K562 (cell line): Measurements from ENCODE around the gene WNT6. TPM values are rescaled to one million over a fixed set of nuclear protein-coding genes. Genes with fewer than 3 reads are reported as not detected.

Experiments used
- ATAC-seq: fragments of 200-7000 bp; cut with Tn5 transposase; 3 replicates; pipeline ENCODE4 v1.9.1; 2020; ENCODE audit warnings: moderate library complexity
- BruUV-seq: library from RNA; stranded (reverse); fragments of 400-500 nt; replicated peaks from 2 replicates; lab custom pipeline; 2021; lab: Mats Ljungman, UMichigan
- CTCF ChIA-PET: fragments of 300-600 bp; formaldehyde crosslinking; extraction: SDS; loops from one replicate; lab custom pipeline; 2021; ENCODE audit warnings: low intra/inter-chr PET ratio; lab: Yijun Ruan, JAX
- POLR2A ChIA-PET: fragments of 300-600, 350-650 bp; sonication (Branson Sonifier 250); formaldehyde crosslinking; extraction: SDS; loops from one replicate; lab custom pipeline; 2021; ENCODE audit warnings: antibody characterized with exemption, inconsistent platforms; lab: Yijun Ruan, JAX
- DNase-seq, 4 experiments: peaks; one replicate each; pipeline versions ENCODE4 v3.0.0 to v3.0.0-alpha.2; 2011 to 2018; ENCODE audit warnings: low spot score in 3 of 4, mixed read lengths in 3 of 4; ENCODE audit errors: extremely low read depth in 1 of 4
- FAIRE-seq: peaks from 2 replicates; lab custom pipeline; 2011; peaks lifted over from hg19 to GRCh38; lab: Jason Lieb, UNC
- H2AFZ ChIP-seq: 2 replicates; pipeline ENCODE4 v1.6.0; 2011; ENCODE audit warnings: low read depth, low read length, control low read depth, inconsistent platforms
- H3K27ac ChIP-seq: fragments of 200-600 bp; 3 replicates; pipeline ENCODE4 v1.8.0; 2011; ENCODE audit warnings: low read depth, mild to moderate bottlenecking, control low read depth, inconsistent platforms, low read length, moderate library complexity, mixed read lengths; ENCODE audit errors: extremely low read depth
- H3K27me3 ChIP-seq, 2 experiments: fragments of 300-600 bp in 1 of 2; 2 replicates in 1 of 2; 3 replicates in 1 of 2; pipeline versions ENCODE4 v1.6.0 to v1.8.0; 2011; ENCODE audit warnings: inconsistent platforms in 2 of 2, low read length in 2 of 2, mild to moderate bottlenecking in 1 of 2, mixed read lengths in 1 of 2, moderate library complexity in 1 of 2; ENCODE audit not compliant: control insufficient read depth in 2 of 2, insufficient read depth in 2 of 2
- H3K36me3 ChIP-seq: fragments of 300-600 bp; 3 replicates; pipeline ENCODE4 v1.8.0; 2011; ENCODE audit warnings: mild to moderate bottlenecking, low read length, inconsistent platforms; ENCODE audit not compliant: control insufficient read depth, insufficient read depth
- H3K4me1 ChIP-seq, 2 experiments: fragments of 200-600 bp in 1 of 2; replicated peaks in 1 of 2; 2 replicates in 1 of 2; 3 replicates in 1 of 2; pipeline versions ENCODE4 v1.5.1 to v1.8.0; 2011; ENCODE audit warnings: inconsistent platforms in 2 of 2, low read length in 2 of 2, mild to moderate bottlenecking in 1 of 2, mixed read lengths in 1 of 2, moderate library complexity in 1 of 2; ENCODE audit not compliant: control insufficient read depth in 2 of 2, insufficient read depth in 2 of 2
- H3K4me2 ChIP-seq: 2 replicates; pipeline ENCODE4 v1.6.1; 2011; ENCODE audit warnings: low read length, control low read depth, inconsistent platforms, mixed read lengths; ENCODE audit not compliant: insufficient read depth
- H3K4me3 ChIP-seq: fragments of 200-600 bp; sonication (generic), shearing (Covaris generic); 2 replicates; pipeline ENCODE4 v1.5.1; 2016; ENCODE audit warnings: control low read depth, inconsistent platforms
- H3K79me2 ChIP-seq: fragments of 200-600 bp; 3 replicates; pipeline ENCODE4 v1.8.0; 2011; ENCODE audit warnings: low read length, inconsistent platforms; ENCODE audit not compliant: control insufficient read depth, insufficient read depth
- H3K9ac ChIP-seq, 2 experiments: 2 replicates each; pipeline versions ENCODE4 v1.6.0 to v1.6.1; 2011; ENCODE audit warnings: low read depth in 2 of 2, low read length in 2 of 2, control low read depth in 1 of 2, inconsistent platforms in 1 of 2, mild to moderate bottlenecking in 1 of 2, mixed read lengths in 1 of 2; ENCODE audit not compliant: insufficient read depth in 1 of 2
- H3K9me1 ChIP-seq: one replicate; pipeline ENCODE4 v1.6.0; 2011; ENCODE audit warnings: inconsistent platforms, mild to moderate bottlenecking, low read length, moderate library complexity; ENCODE audit not compliant: control insufficient read depth, insufficient read depth
- H3K9me3 ChIP-seq: replicated peaks from 2 replicates; pipeline ENCODE4 v1.5.1; 2011; ENCODE audit warnings: low read depth, low read length, inconsistent platforms; ENCODE audit not compliant: control insufficient read depth, insufficient read depth
- H4K20me1 ChIP-seq: replicated peaks from 2 replicates; pipeline ENCODE4 v1.6.1; 2011; ENCODE audit warnings: low read length, inconsistent platforms, mixed read lengths; ENCODE audit not compliant: control insufficient read depth, insufficient read depth
- CBX1 ChIP-seq: sonication (generic); IDR thresholded peaks from 2 replicates; pipeline ENCODE4 v1.6.1; 2016; ENCODE audit warnings: antibody characterized with exemption, low read depth, mild to moderate bottlenecking
- DNMT1 ChIP-seq: fragments of 450-650 bp; IDR thresholded peaks from 2 replicates; pipeline ENCODE4 v1.6.1; 2016; ENCODE audit warnings: antibody characterized with exemption, mild to moderate bottlenecking
- MCM7 ChIP-seq, 2 experiments: fragments of 450-650 bp; IDR thresholded peaks; 2 replicates each; pipeline ENCODE4 v1.6.1; 2016 to 2018
- PHF21A ChIP-seq: fragments of 450-650 bp; IDR thresholded peaks from 2 replicates; pipeline ENCODE4 v1.6.1; 2017; ENCODE audit warnings: low read depth, borderline replicate concordance
- RBBP5 ChIP-seq: fragments of 200-600 bp; sonication (generic); IDR thresholded peaks from 2 replicates; pipeline ENCODE4 v1.6.1; 2012; ENCODE audit warnings: borderline replicate concordance, mild to moderate bottlenecking, low read length, control low read depth, inconsistent platforms; ENCODE audit not compliant: insufficient read depth, poor library complexity, severe bottlenecking
- SRSF3 ChIP-seq: fragments of 200-400 bp; formaldehyde crosslinking; IDR thresholded peaks from 2 replicates; pipeline ENCODE4 v1.6.1; 2016; ENCODE audit warnings: mild to moderate bottlenecking, low read length, moderate library complexity; ENCODE audit not compliant: insufficient read depth
- ZFP36 ChIP-seq: fragments of 150-350 bp; IDR thresholded peaks from 2 replicates; pipeline ENCODE4 v1.6.1; 2018; ENCODE audit warnings: low read length, low read depth; ENCODE audit not compliant: partially characterized antibody
- ZNF212 ChIP-seq: fragments of 450-650 bp; formaldehyde crosslinking; IDR thresholded peaks from 2 replicates; pipeline ENCODE4 v1.4.0; 2020; ENCODE audit warnings: mild to moderate bottlenecking
- WGBS: fragments of 100-300 bp; shearing (Covaris generic); methylation state at CpG from one replicate; pipeline ENCODE4 v1.1.6; 2016; ENCODE audit warnings: low coverage, mixed read lengths; ENCODE audit not compliant: insufficient coverage; ENCODE audit errors: missing lambda C conversion rate; 5-methylcytosine and 5-hydroxymethylcytosine counted together
- in situ Hi-C: fragments of 300-500 bp; cut with MboI; formaldehyde crosslinking; loops from 4 replicates; pipeline ENCODE4 v1.15.0; 2018; ENCODE audit warnings: inconsistent platforms, mixed read lengths
- intact Hi-C: fragments of 100-400 bp; cut with micrococcal nuclease; formaldehyde crosslinking; loops from 2 replicates; pipeline ENCODE4 v1.14.2; 2022
- polyA plus RNA-seq, 8 experiments: library from polyadenylated mRNA; depleted of rRNA in 4 of 8; stranded (reverse) in 5 of 8; unstranded in 3 of 8; fragments of >200 nt; fragmentation: Nextera tagmentation in 2 of 8; fragmentation: Illumina TruSeq in 1 of 8; extraction: Ambion mirVana in 2 of 8; extraction: Trizol in 1 of 8; gene quantifications; 2 replicates each; pipeline versions ENCODE4 v1.2.1 to v1.2.3, GENCODE V29; 2011 to 2014; ENCODE audit warnings: inconsistent platforms in 1 of 8, missing spikeins in 1 of 8
- total RNA-seq, 7 experiments: library from RNA; depleted of rRNA in 6 of 7; stranded (reverse); fragments of >200 nt in 6 of 7; fragmentation: Illumina TruSeq in 2 of 7; extraction: Trizol in 2 of 7; gene quantifications; 2 replicates each; pipeline versions ENCODE4 v1.2.1 to v1.2.3, GENCODE V29; 2011 to 2021; ENCODE audit warnings: low replicate concordance in 1 of 7
- TF ChIP-seq, protein P1 (sequence below), 2 experiments: fragments of 450-650 bp; IDR thresholded peaks; 2 replicates each; pipeline ENCODE4 v1.6.1; 2016
- TF ChIP-seq, protein P2 (sequence below), 2 experiments: IDR thresholded peaks in 1 of 2; conservative IDR thresholded peaks in 1 of 2; 2 replicates each; pipeline ENCODE4 v1.6.1; 2016; ENCODE audit warnings: low read depth in 2 of 2, mild to moderate bottlenecking in 1 of 2, missing compliant biosample characterization in 1 of 2, missing genetic modification characterization in 1 of 2, moderate library complexity in 1 of 2

Gene WNT6
- total and polyA plus RNA-seq, 9 of the 15 experiments (the other 6 are each of a cell fraction or from before 2014, with no cell fraction given) = not detected

DNA sequence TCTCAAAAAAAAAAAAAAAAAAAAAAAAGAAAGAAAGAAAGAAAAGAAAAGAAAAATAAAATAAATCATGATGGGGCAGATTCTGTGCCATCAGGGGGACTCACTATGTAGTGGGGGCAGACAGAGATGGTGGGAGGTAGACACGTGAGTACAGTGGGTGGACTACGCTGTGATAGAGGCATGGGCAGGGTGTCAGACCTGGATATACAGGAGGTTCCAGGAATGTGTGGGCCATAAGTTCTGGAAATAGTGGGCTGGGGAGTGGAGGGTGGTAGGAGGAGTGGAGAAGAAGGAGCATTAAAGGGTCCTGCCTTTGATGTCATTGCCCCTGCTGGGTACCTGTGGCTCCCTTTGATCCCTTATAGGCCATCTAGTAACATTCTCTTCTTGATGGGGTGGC lies 8.8 kb upstream of the WNT6 start:
- Histone ChIP-seq H3K27ac (no peak overlapping the region), H3K4me2 (no peak overlapping the region), H2AFZ (no peak overlapping the region), H4K20me1 (no peaks in the 10 kb centered on the region), H3K4me3 (no peak overlapping the region), H3K9me1 (no peaks in the 10 kb centered on the region), H3K36me3 (no peaks in the 10 kb centered on the region), H3K9ac (no peak overlapping the region), H3K9me3 (no peaks in the 10 kb centered on the region), H3K27me3 (peaks cover 0 to 21% of the 10 kb centered on the region in 2 experiments; a peak in 2 of 5 replicates), H3K79me2 (no peaks in the 10 kb centered on the region), H3K4me1 (no peaks in the 10 kb centered on the region; a peak in 1 of 5 replicates)
- ChIA-PET CTCF (no interaction called here), POLR2A (no interaction called here)
- TF ChIP-seq, protein P1, sequence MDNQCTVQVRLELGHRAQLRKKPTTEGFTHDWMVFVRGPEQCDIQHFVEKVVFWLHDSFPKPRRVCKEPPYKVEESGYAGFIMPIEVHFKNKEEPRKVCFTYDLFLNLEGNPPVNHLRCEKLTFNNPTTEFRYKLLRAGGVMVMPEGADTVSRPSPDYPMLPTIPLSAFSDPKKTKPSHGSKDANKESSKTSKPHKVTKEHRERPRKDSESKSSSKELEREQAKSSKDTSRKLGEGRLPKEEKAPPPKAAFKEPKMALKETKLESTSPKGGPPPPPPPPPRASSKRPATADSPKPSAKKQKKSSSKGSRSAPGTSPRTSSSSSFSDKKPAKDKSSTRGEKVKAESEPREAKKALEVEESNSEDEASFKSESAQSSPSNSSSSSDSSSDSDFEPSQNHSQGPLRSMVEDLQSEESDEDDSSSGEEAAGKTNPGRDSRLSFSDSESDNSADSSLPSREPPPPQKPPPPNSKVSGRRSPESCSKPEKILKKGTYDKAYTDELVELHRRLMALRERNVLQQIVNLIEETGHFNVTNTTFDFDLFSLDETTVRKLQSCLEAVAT (IDR thresholded peaks at IDR 0.05) = no peak
- TF ChIP-seq PHF21A = no peak
- TF ChIP-seq ZNF212 (CRISPR knock-in tag) = no peak
- no peak for TF ChIP-seq ZFP36
- TF ChIP-seq, protein P2, sequence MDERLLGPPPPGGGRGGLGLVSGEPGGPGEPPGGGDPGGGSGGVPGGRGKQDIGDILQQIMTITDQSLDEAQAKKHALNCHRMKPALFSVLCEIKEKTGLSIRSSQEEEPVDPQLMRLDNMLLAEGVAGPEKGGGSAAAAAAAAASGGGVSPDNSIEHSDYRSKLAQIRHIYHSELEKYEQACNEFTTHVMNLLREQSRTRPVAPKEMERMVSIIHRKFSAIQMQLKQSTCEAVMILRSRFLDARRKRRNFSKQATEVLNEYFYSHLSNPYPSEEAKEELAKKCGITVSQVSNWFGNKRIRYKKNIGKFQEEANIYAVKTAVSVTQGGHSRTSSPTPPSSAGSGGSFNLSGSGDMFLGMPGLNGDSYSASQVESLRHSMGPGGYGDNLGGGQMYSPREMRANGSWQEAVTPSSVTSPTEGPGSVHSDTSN (CRISPR knock-in tag; IDR thresholded peaks at IDR 0.05; ENCODE audit: low read depth) = no peak
- TF ChIP-seq, protein P2 (tag; conservative IDR thresholded peaks at IDR 0.05; ENCODE audit: low read depth) = no peak
- TF ChIP-seq MCM7 (IDR thresholded peaks at IDR 0.05) = no peak
- TF ChIP-seq RBBP5 = no peak
- no peak for TF ChIP-seq DNMT1
- TF ChIP-seq CBX1 = no peak
- TF ChIP-seq SRSF3 = no peak
- in situ Hi-C loops = loop anchor here (10.0 kb wide), 1 partner anchor 264 kb away; no protein-coding TSS in a partner anchor
- ATAC-seq (no peak), DNase-seq (no peak), FAIRE-seq (no peak)
- BruUV-seq = no TSS peak
- intact Hi-C loops = loop anchor here (10.0 kb wide), 1 partner anchor 304 kb away; no protein-coding TSS in a partner anchor
- 0% methylated on average over 1 of the region's 2 CpGs for WGBS
